HFF-Myc (cell line): ENCODE data around the gene OXA1L.

Experiments
- DNase-seq: peaks from one replicate; pipeline ENCODE4 v3.0.0-alpha.2; 2011; ENCODE audit warnings: low read depth; ENCODE audit errors: extremely low read depth
- H3K4me3 ChIP-seq: replicated peaks from 2 replicates; pipeline ENCODE4 v1.5.1; 2011; ENCODE audit warnings: low read depth, mild to moderate bottlenecking, control low read depth, low read length
- TF ChIP-seq, protein P1 (sequence below): IDR thresholded peaks from 2 replicates; pipeline ENCODE4 v1.5.1; 2012; ENCODE audit warnings: mild to moderate bottlenecking, low read depth, low read length, control low read depth; ENCODE audit errors: missing control alignments

OXA1L gene

GRCh38 chr14:22768947-22769346 lies 2.5 kb downstream of the OXA1L start:
- DNase-seq = no peak
- TF ChIP-seq, protein P1, sequence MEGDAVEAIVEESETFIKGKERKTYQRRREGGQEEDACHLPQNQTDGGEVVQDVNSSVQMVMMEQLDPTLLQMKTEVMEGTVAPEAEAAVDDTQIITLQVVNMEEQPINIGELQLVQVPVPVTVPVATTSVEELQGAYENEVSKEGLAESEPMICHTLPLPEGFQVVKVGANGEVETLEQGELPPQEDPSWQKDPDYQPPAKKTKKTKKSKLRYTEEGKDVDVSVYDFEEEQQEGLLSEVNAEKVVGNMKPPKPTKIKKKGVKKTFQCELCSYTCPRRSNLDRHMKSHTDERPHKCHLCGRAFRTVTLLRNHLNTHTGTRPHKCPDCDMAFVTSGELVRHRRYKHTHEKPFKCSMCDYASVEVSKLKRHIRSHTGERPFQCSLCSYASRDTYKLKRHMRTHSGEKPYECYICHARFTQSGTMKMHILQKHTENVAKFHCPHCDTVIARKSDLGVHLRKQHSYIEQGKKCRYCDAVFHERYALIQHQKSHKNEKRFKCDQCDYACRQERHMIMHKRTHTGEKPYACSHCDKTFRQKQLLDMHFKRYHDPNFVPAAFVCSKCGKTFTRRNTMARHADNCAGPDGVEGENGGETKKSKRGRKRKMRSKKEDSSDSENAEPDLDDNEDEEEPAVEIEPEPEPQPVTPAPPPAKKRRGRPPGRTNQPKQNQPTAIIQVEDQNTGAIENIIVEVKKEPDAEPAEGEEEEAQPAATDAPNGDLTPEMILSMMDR = no peak
- no peak overlapping the region for H3K4me3 ChIP-seq

GRCh38 chr14:22769369-22769768 lies 2.9 kb downstream of the OXA1L start:
- H3K4me3 ChIP-seq = no peak overlapping the region
- TF ChIP-seq, protein P1 = no peak
- DNase-seq = no peak

DNA sequence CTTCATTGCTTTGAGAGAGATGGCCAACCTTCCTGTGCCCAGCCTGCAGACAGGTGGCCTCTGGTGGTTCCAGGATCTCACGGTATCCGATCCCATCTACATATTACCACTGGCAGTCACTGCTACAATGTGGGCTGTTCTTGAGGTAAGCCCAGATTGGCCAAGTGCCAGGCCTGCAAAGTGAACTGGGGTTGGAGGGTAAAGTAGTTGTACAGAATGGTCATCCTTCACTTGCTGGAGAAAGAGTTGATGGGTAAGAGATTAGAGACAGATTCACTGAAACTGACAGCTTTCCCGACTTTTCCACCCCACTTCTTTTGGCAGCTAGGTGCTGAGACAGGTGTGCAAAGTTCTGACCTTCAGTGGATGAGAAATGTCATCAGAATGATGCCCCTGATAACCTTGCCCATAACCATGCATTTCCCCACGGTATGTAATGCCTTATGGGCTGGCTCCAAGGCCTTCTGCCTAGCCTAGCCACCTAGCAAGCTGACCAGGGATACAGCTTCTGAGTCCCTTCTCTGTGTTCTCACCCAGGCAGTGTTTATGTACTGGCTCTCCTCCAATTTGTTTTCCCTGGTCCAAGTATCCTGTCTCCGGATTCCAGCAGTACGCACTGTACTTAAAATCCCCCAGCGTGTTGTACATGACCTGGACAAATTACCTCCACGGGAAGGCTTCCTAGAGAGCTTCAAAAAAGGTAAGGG lies 4.1 kb downstream of the OXA1L start:
- H3K4me3 ChIP-seq = no peak overlapping the region
- TF ChIP-seq, protein P1 = no peak
- DNase-seq = no peak

DNA sequence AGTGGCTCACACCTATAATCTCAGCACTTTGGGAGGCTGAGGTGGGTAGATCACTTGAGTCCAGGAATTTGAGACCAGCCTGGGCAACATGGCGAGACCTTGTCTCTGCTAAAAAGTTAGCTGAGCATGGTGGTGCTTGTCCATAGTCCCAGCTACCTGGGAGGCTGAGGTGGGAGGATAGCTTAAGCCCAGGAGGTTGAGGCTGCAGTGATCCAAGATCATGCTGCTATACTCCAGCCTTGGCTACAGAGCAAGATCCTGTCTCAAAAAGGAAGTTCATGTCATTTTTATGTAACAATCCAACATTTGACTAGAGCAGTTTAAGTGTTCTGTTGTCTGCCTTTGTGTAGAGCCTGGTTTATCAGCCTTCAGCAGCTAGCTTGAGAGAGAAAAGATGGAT lies 6.2 kb downstream of the OXA1L start:
- DNase-seq = no peak
- TF ChIP-seq, protein P1 = no peak
- no peak overlapping the region for H3K4me3 ChIP-seq

GRCh38 chr14:22773162-22774010 lies 6.9 kb downstream of the OXA1L start:
- DNase-seq = no peak
- no peak overlapping the region for H3K4me3 ChIP-seq
- TF ChIP-seq, protein P1 = no peak

GRCh38 chr14:22774011-22774706 lies 7.7 kb downstream of the OXA1L start:
- DNase-seq = no peak
- no peak overlapping the region for H3K4me3 ChIP-seq
- TF ChIP-seq, protein P1 = no peak
